K562 (cell line): ENCODE data around the gene AP2S1. TPM values are rescaled to one million over a fixed set of nuclear protein-coding genes. Genes with fewer than 3 reads are reported as not detected.

Experiments
- E2F1 ChIP-seq: sonication (generic); formaldehyde crosslinking; IDR thresholded peaks from 2 replicates; pipeline ENCODE4 v1.8.1; 2023; ENCODE audit warnings: mild to moderate bottlenecking, missing genetic modification reagents, moderate library complexity
- KDM4B ChIP-seq, 2 experiments: fragments of 450-650 bp in 1 of 2; sonication (generic) in 1 of 2; IDR thresholded peaks; 2 replicates each; pipeline ENCODE4 v1.6.1; 2016 to 2017; ENCODE audit warnings: borderline replicate concordance in 2 of 2, antibody characterized with exemption in 1 of 2, low read depth in 1 of 2, mild to moderate bottlenecking in 1 of 2
- PHF8 ChIP-seq: fragments of 200-600 bp; sonication (generic); IDR thresholded peaks from 2 replicates; pipeline ENCODE4 v1.6.1; 2012; ENCODE audit warnings: mixed run types, mild to moderate bottlenecking, inconsistent platforms, low read length, moderate library complexity, borderline replicate concordance
- RNF219 ChIP-seq: fragments of 250-450 bp; sonication (Bioruptor Pico); IDR thresholded peaks from 2 replicates; pipeline ENCODE4 v1.5.0; 2022; ENCODE audit warnings: mild to moderate bottlenecking
- RREB1 ChIP-seq: fragments of 250-450 bp; sonication (Bioruptor Pico); IDR thresholded peaks from 2 replicates; pipeline ENCODE4 v1.4.0; 2020
- ZBED1 ChIP-seq: IDR thresholded peaks from 2 replicates; pipeline ENCODE4 v1.6.1; 2014
- ZFX ChIP-seq: sonication (generic); formaldehyde crosslinking; IDR thresholded peaks from 2 replicates; pipeline ENCODE4 v1.8.0; 2022; ENCODE audit warnings: mild to moderate bottlenecking, missing genetic modification reagents, moderate library complexity
- ZNF449 ChIP-seq: fragments of 250-450 bp; sonication (Bioruptor Pico); IDR thresholded peaks from 2 replicates; pipeline ENCODE4 v1.8.0; 2022; ENCODE audit warnings: moderate library complexity, mild to moderate bottlenecking, inconsistent platforms
- ZNF512 ChIP-seq: IDR thresholded peaks from 2 replicates; pipeline ENCODE4 v1.6.1; 2016; ENCODE audit warnings: missing genetic modification characterization, missing compliant biosample characterization
- polyA plus RNA-seq, 8 experiments: library from polyadenylated mRNA; depleted of rRNA in 4 of 8; stranded (reverse) in 5 of 8; unstranded in 3 of 8; fragments of >200 nt; fragmentation: Nextera tagmentation in 2 of 8; fragmentation: Illumina TruSeq in 1 of 8; extraction: Ambion mirVana in 2 of 8; extraction: Trizol in 1 of 8; gene quantifications; 2 replicates each; pipeline versions ENCODE4 v1.2.1 to v1.2.3, GENCODE V29; 2011 to 2014; ENCODE audit warnings: inconsistent platforms in 1 of 8, missing spikeins in 1 of 8
- total RNA-seq, 7 experiments: library from RNA; depleted of rRNA in 6 of 7; stranded (reverse); fragments of >200 nt in 6 of 7; fragmentation: Illumina TruSeq in 2 of 7; extraction: Trizol in 2 of 7; gene quantifications; 2 replicates each; pipeline versions ENCODE4 v1.2.1 to v1.2.3, GENCODE V29; 2011 to 2021; ENCODE audit warnings: low replicate concordance in 1 of 7
- TF ChIP-seq, protein P1 (sequence below): fragments of 450-650 bp; formaldehyde crosslinking; IDR thresholded peaks from 2 replicates; pipeline ENCODE4 v1.4.0; 2020; ENCODE audit warnings: mild to moderate bottlenecking, moderate library complexity

AP2S1 gene
- total and polyA plus RNA-seq, 9 of the 15 experiments (the other 6 are each of a cell fraction or from before 2014, with no cell fraction given): 32.4 to 294 (median 136) TPM

DNA sequence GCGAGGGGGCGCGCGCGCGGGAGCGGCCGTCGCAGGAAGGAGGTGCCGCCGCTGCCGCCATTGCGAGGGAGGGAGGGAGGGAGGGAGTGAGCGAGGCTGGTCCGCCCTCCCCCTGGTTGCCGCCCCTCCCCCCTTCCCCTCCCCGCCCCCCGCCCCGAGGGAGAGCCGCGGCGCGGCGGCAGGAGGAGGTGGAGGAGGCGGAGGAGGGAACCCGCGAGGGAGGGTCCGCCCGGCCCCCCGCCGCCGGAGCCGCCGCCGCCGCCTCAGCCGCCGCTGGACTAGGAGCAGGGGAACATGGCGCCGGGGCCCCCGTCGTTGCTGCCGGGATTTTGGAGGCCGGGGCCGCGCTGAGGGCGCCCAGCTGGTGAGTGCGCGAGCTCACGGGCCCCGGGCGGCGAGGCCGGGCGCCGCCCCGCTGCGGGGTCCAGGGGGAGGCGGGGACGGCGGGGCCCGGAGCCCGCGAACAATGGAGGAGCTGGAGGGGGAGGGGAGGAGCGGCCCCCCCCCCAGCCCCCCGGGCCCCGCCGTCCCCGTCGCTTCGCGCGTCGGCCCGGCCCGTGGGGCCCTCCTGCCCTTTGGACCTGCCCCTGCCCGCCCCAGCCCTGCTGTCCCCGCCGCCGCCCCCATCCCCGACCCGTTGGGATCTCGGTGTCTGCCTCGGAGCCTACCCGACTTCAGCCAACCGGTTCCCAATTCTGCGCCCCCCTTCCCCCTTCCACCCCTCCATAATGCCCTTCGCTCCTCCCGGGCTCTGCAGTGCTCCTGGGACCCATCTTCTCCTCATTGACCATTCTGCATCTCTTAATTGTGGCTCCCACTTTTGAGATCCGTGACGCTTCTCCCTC, 10.4 kb upstream of the AP2S1 start, which contains the start of gene ARHGAP35 (continued):
- peak; percentile 2; the same call in 1 of the 2 replicates for TF ChIP-seq PHF8
- TF ChIP-seq RNF219 (CRISPR knock-in tag): no peak
- TF ChIP-seq ZNF449: no peak
- TF ChIP-seq ZBED1: no peak
- TF ChIP-seq KDM4B (IDR thresholded peaks at IDR 0.05; ENCODE audit: borderline replicate concordance in 2 of 2, low read depth in 1 of 2): no peak; a peak in 1 of 4 replicates
- TF ChIP-seq, protein P1, sequence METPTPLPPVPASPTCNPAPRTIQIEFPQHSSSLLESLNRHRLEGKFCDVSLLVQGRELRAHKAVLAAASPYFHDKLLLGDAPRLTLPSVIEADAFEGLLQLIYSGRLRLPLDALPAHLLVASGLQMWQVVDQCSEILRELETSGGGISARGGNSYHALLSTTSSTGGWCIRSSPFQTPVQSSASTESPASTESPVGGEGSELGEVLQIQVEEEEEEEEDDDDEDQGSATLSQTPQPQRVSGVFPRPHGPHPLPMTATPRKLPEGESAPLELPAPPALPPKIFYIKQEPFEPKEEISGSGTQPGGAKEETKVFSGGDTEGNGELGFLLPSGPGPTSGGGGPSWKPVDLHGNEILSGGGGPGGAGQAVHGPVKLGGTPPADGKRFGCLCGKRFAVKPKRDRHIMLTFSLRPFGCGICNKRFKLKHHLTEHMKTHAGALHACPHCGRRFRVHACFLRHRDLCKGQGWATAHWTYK (CRISPR knock-in tag): no peak
- TF ChIP-seq ZNF512: no peak
- TF ChIP-seq ZFX (CRISPR knock-in tag): peak; percentile 6; the same call in 1 of the 2 replicates
- TF ChIP-seq RREB1 (CRISPR knock-in tag): no peak
- TF ChIP-seq E2F1 (CRISPR knock-in tag): no peak
